ENCODE measurements around the gene UBR4. TPM values are rescaled to one million over a fixed set of nuclear protein-coding genes. Genes with fewer than 3 reads are reported as not detected.

Gene UBR4
- total RNA-seq, 2 experiments from 2014 or later = 116 to 125 TPM

DNA sequence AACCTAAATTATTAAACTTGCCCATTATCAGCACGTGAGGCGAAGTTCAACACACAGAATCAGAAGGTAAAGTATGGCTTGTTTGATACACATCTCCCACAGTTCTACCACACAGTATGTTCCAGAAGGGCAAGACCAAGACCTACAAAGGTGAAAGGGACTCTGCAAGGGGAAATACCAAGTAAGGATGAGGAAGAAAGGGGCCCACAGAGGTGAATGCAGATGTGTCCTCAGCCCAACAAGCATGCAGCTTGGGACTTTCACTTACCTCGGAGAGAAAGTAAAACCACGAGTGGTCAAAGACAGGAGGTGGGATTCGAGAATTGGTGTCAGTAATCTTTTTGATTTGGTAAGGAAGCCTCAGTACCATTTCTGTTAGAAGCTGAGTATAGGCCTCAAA lies 85.8 kb downstream of the UBR4 start:
- no peak overlapping the region for H3K4me3 Mint-ChIP-seq
- intact Hi-C loops (cut with DNase I, micrococcal nuclease) = no loop called here

DNA sequence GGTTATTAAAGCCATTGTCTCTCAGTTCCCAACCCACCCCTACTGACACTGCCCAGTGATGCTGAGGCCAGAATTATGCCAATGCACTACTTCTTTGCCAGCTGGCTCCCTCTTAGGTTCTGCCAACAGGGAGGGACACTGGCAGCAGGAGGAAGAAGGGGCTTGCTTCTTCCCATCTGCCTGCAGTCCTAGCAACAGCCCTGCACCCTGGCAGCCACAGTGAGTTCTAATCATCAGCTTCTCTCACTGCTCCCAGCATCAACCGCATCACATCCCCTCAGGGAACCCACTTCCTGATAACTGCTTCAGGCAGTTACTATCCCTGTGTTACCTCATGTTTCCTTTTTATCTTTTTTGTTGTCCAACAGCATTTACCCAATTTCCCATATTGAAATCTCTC lies 86.2 kb downstream of the UBR4 start:
- Mint-ChIP-seq H3K36me3 (ENCODE audit: low read depth) (peaks cover 100% of the 10 kb centered on the region), H3K9me3 (no peaks in the 10 kb centered on the region), H3K27me3 (no peaks in the 10 kb centered on the region), H3K4me3 (no peak overlapping the region), H3K4me1 (ENCODE audit: low read depth) (peaks cover 26% of the 10 kb centered on the region), H3K27ac (peak overlapping the region; percentile 77)
- intact Hi-C loops (cut with DNase I, micrococcal nuclease) = no loop called here
- ATAC-seq (ENCODE audit: poor library complexity) (peak; percentile 92), DNase-seq (peak in 9 of 14 experiments; percentile 5 to 76 (median 25))
- CTCF ChIA-PET = no interaction called here
- no peaks in the 10 kb centered on the region for H3K27me3 ChIP-seq (ENCODE audit: control insufficient read depth in 1 of 2, insufficient read depth in 2 of 2, low read length in 2 of 2)
- peaks cover 98% of the 10 kb centered on the region for H3K36me3 ChIP-seq (ENCODE audit: insufficient read depth, low read length)
- H3K9me3 ChIP-seq (ENCODE audit: control insufficient read depth in 1 of 2, insufficient read depth in 1 of 2, low read length in 2 of 2) = no peaks in the 10 kb centered on the region
- no peak overlapping the region for H3K4me3 ChIP-seq (ENCODE audit: low read length)
- POLR2A ChIA-PET = interaction anchor here (1.4 kb wide), 2 partner anchors 51 to 56 kb away, joined by 3 to 4 read pairs; no protein-coding TSS in a partner anchor
- H3K4me1 ChIP-seq (ENCODE audit: insufficient read depth, low read length) = peaks cover 20% of the 10 kb centered on the region
- TF ChIP-seq, protein P1, sequence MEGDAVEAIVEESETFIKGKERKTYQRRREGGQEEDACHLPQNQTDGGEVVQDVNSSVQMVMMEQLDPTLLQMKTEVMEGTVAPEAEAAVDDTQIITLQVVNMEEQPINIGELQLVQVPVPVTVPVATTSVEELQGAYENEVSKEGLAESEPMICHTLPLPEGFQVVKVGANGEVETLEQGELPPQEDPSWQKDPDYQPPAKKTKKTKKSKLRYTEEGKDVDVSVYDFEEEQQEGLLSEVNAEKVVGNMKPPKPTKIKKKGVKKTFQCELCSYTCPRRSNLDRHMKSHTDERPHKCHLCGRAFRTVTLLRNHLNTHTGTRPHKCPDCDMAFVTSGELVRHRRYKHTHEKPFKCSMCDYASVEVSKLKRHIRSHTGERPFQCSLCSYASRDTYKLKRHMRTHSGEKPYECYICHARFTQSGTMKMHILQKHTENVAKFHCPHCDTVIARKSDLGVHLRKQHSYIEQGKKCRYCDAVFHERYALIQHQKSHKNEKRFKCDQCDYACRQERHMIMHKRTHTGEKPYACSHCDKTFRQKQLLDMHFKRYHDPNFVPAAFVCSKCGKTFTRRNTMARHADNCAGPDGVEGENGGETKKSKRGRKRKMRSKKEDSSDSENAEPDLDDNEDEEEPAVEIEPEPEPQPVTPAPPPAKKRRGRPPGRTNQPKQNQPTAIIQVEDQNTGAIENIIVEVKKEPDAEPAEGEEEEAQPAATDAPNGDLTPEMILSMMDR (IDR thresholded peaks at IDR 0.05) = no peak
- H3K27ac ChIP-seq (ENCODE audit: low read depth in 1 of 2, low read length in 2 of 2) = no peak overlapping the region

More for the DNA sequence above, 85.8 kb downstream of the UBR4 start:
- POLR2A ChIA-PET = interaction anchor here (1.4 kb wide), 2 partner anchors 52 to 55 kb away, joined by 3 to 4 read pairs; no protein-coding TSS in a partner anchor
- no peak overlapping the region for H3K27ac ChIP-seq (ENCODE audit: low read depth in 1 of 2, low read length in 2 of 2)
- DNase-seq (peak in 2 of 14 experiments; percentile 5 to 29), ATAC-seq (ENCODE audit: poor library complexity) (peak; percentile 50)
- H3K9me3 Mint-ChIP-seq = no peaks in the 10 kb centered on the region
- H3K36me3 ChIP-seq (ENCODE audit: insufficient read depth, low read length) = peaks cover 98% of the 10 kb centered on the region
- H3K27me3 ChIP-seq (ENCODE audit: control insufficient read depth in 1 of 2, insufficient read depth in 2 of 2, low read length in 2 of 2) = no peaks in the 10 kb centered on the region
- peaks cover 26% of the 10 kb centered on the region for H3K4me1 Mint-ChIP-seq (ENCODE audit: low read depth)
- H3K27me3 Mint-ChIP-seq = no peaks in the 10 kb centered on the region
- H3K4me1 ChIP-seq (ENCODE audit: insufficient read depth, low read length) = peaks cover 20% of the 10 kb centered on the region
- H3K4me3 ChIP-seq (ENCODE audit: low read length) = no peak overlapping the region
- peak overlapping the region; percentile 77 for H3K27ac Mint-ChIP-seq
- H3K36me3 Mint-ChIP-seq (ENCODE audit: low read depth) = peaks cover 100% of the 10 kb centered on the region
- TF ChIP-seq, protein P1 (IDR thresholded peaks at IDR 0.05) = no peak
- CTCF ChIA-PET = no interaction called here
- H3K9me3 ChIP-seq (ENCODE audit: control insufficient read depth in 1 of 2, insufficient read depth in 1 of 2, low read length in 2 of 2) = no peaks in the 10 kb centered on the region

DNA sequence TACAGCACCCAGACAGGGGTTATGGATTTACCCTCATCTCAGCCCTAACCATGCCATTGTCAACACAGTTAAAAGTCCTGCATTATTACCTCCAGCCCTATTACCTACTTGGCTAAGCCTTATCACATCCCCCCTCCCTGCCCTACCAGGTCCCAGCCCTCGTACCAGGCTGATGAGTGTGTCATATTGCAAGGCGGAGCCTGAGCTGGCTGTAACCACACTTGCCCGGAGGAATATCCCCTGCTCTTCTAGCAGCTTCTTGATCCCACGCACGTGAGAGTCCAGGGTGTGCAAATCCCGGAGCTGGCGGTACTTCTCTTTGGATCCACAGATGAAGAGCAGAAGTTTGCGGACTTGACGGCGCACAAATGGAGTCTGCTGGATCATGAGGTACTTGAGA lies 87.4 kb downstream of the UBR4 start:
- no peaks in the 10 kb centered on the region for H3K9me3 ChIP-seq (ENCODE audit: control insufficient read depth in 1 of 2, insufficient read depth in 1 of 2, low read length in 2 of 2)
- Mint-ChIP-seq H3K27ac (peak overlapping the region; percentile 77), H3K4me3 (no peak overlapping the region), H3K9me3 (no peaks in the 10 kb centered on the region), H3K4me1 (ENCODE audit: low read depth) (peaks cover 26% of the 10 kb centered on the region), H3K27me3 (no peaks in the 10 kb centered on the region), H3K36me3 (ENCODE audit: low read depth) (peaks cover 97% of the 10 kb centered on the region)
- intact Hi-C loops (cut with DNase I, micrococcal nuclease) = no loop called here
- ATAC-seq (ENCODE audit: poor library complexity) (no peak), DNase-seq (no peak)
- H3K4me1 ChIP-seq (ENCODE audit: insufficient read depth, low read length) = peaks cover 20% of the 10 kb centered on the region
- ChIA-PET POLR2A (no interaction called here), CTCF (no interaction called here)
- peaks cover 96% of the 10 kb centered on the region for H3K36me3 ChIP-seq (ENCODE audit: insufficient read depth, low read length)
- no peak overlapping the region for H3K4me3 ChIP-seq (ENCODE audit: low read length)
- H3K27ac ChIP-seq (ENCODE audit: low read depth in 1 of 2, low read length in 2 of 2) = no peak overlapping the region
- TF ChIP-seq, protein P1 (IDR thresholded peaks at IDR 0.05) = no peak
- H3K27me3 ChIP-seq (ENCODE audit: control insufficient read depth in 1 of 2, insufficient read depth in 2 of 2, low read length in 2 of 2) = no peaks in the 10 kb centered on the region

All from CD4-positive, alpha-beta T cell (primary cell).